GM12891 (cell line): ENCODE results near the gene TCEANC2.

Source experiments
- POLR2A ChIP-seq: IDR thresholded peaks from 2 replicates; pipeline ENCODE4 v1.6.1; 2011; ENCODE audit warnings: low read depth, low read length, control low read depth
- POLR2AphosphoS5 ChIP-seq: IDR thresholded peaks from 2 replicates; pipeline ENCODE4 v1.6.1; 2011; ENCODE audit warnings: low read depth, low read length, control low read depth
- TAF1 ChIP-seq: IDR thresholded peaks from 2 replicates; pipeline ENCODE4 v1.6.1; 2011; ENCODE audit warnings: low read depth, low read length, control low read depth

- TF ChIP-seq POLR2AphosphoS5, result no peak
- no peak for TF ChIP-seq POLR2A
- TF ChIP-seq TAF1, result no peak
Measured at GRCh38 chr1:54091666-54092065, 38.3 kb downstream of the TCEANC2 start.
